Right lung (tissue), 10 donors: ENCODE measurements around the gene NOTCH3. TPM values are rescaled to one million over a fixed set of nuclear protein-coding genes. Genes with fewer than 3 reads are reported as not detected.

Experiments used
- DNase-seq, 2 donors: peaks; one replicate each; pipeline ENCODE4 v3.0.0-alpha.2; 2013
- long read RNA-seq, 8 donors: transcript quantifications; one replicate each; lab custom pipeline, GENCODE V29; 2026
- polyA plus RNA-seq, 5 donors: library from polyadenylated mRNA; unstranded; fragments of 120-200 nt; gene quantifications; one replicate each; pipeline versions ENCODE4 v1.2.1 to v1.2.3, GENCODE V29; 2013; ENCODE audit warnings: inconsistent platforms in 1 of 5, low replicate concordance in 1 of 5; ENCODE audit not compliant: insufficient read length in 5 of 5, insufficient read depth in 1 of 5

Gene NOTCH3
- polyA plus RNA-seq, result 100 to 1,000 TPM in 2 of 5 donors, 10 to 100 TPM in 3; 70.8 to 127 (median 92.1) TPM
- long read RNA-seq, donor 1, full-length matches to known transcripts, result 2 of 8 reads
- long read RNA-seq, donor 1, partial matches to known transcripts, result 6 of 8 reads
- long read RNA-seq, donor 1, other reads (novel, unspliced or antisense), result 0 of 8 reads
- long read RNA-seq, donor 2, full-length matches to known transcripts, result 4 of 4 reads
- long read RNA-seq, donor 2, partial matches to known transcripts, result 0 of 4 reads
- long read RNA-seq, donor 2, other reads (novel, unspliced or antisense), result 0 of 4 reads
- long read RNA-seq, donor 3, result 0 reads
- long read RNA-seq, donor 4, partial matches to known transcripts, result 6 of 6 reads
- long read RNA-seq, donor 4, other reads (novel, unspliced or antisense), result 0 of 6 reads
- long read RNA-seq, donor 5, full-length matches to known transcripts, result 2 of 14 reads
- long read RNA-seq, donor 5, partial matches to known transcripts, result 12 of 14 reads
- long read RNA-seq, donor 5, other reads (novel, unspliced or antisense), result 0 of 14 reads
- long read RNA-seq, donor 6, full-length matches to known transcripts, result 2 of 24 reads
- long read RNA-seq, donor 6, partial matches to known transcripts, result 22 of 24 reads
- long read RNA-seq, donor 6, other reads (novel, unspliced or antisense), result 0 of 24 reads
- long read RNA-seq, donor 7, full-length matches to known transcripts, result 4 of 53 reads
- long read RNA-seq, donor 7, partial matches to known transcripts, result 49 of 53 reads
- long read RNA-seq, donor 7, other reads (novel, unspliced or antisense), result 0 of 53 reads
- long read RNA-seq, donor 8, partial matches to known transcripts, result 0 of 1 reads
- long read RNA-seq, donor 8, other reads (novel, unspliced or antisense), result 0 of 1 reads

- no peak for DNase-seq
These were observed at the start of gene NOTCH3 for GRCh38 chr19:15200553-15201364. Gene NOTCH3, minus strand, starts transcription at chr19:15200995. Its CDS starts 90 bp downstream, at chr19:15200905.

GRCh38 chr19:15250640-15250993 lies 49.8 kb upstream of the NOTCH3 start:
- no peak for DNase-seq

GRCh38 chr19:15249972-15250639 lies 49.3 kb upstream of the NOTCH3 start:
- peak in 1 of 2 donors; percentile 45 for DNase-seq

- DNase-seq, result no peak
These were observed 48.7 kb upstream of the NOTCH3 start for GRCh38 chr19:15249528-15249874.

- DNase-seq, result peak in 1 of 2 donors; percentile 63
These were observed 48.1 kb upstream of the NOTCH3 start for GRCh38 chr19:15248648-15249527.

DNA sequence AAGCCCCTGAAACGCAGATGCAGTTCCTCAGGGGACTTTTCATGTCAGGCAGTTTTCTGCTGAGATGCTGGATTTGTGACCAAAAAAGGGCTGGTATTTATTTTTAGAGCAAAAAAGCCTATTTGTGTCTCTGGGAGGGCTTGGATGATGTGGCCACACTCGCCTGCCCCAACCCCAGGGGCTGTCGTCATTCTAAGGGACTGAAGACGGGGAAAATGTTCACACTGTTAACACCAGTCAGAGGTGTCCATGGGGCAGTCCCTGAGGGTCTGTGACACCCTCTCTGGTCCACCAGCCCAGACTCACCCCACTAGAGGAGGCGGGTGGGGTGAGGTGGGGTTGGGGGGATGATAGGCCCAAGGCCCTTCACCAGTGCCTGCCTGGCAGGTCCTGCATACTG lies 47.3 kb upstream of the NOTCH3 start:
- DNase-seq, result no peak

DNA sequence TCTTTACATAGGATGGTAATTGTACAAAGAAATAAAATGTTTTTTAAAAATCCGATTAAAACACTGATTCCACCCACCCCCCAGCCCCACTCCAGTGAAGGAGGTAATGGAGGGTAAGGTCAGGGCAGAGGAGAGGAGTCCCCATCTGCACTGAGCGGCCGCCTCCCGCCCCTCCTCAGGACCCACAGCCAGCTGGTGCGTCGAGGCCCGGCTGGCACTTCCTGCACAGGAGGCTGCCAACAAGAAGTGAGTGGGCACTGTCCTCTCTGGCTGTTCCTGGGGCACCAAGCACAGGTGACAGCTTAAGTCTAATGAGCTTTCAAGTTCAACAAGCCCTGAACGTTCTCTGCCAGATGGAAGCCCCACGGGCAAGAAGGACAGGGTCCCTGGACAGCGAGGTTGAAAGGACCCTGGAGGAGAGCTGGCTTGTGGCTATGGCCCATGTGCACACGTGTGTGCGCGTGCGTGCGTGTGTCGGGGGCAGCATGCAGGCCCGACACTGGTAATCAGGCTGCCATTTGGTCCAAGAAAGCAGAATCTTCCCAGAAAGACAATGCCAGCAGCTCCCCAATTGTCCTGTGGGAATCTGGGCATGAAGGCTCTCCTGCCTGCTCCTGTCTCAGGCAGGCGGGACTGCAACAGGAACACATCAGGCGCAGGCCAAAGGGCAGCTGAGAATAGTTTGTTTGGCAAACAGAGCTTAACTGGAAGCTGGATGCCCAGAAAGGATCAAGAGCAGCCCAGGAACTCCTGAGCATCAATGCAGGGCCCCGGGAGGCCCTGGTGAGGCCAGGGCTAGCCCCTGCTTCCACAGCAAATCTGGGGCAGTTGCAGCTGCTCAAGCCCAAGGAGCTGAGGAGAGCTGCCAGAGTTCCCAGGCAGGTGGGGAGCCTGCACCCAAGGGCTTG lies 46.6 kb upstream of the NOTCH3 start:
- DNase-seq, result no peak

- DNase-seq, result no peak
These were observed 45.3 kb upstream of the NOTCH3 start for GRCh38 chr19:15246198-15246481.

- DNase-seq, result no peak
These were observed 44.8 kb upstream of the NOTCH3 start for GRCh38 chr19:15245370-15246197.

- DNase-seq, result no peak
These were observed 44.0 kb upstream of the NOTCH3 start for GRCh38 chr19:15244808-15245207.

GRCh38 chr19:15244106-15244803 lies 43.5 kb upstream of the NOTCH3 start:
- no peak for DNase-seq

DNA sequence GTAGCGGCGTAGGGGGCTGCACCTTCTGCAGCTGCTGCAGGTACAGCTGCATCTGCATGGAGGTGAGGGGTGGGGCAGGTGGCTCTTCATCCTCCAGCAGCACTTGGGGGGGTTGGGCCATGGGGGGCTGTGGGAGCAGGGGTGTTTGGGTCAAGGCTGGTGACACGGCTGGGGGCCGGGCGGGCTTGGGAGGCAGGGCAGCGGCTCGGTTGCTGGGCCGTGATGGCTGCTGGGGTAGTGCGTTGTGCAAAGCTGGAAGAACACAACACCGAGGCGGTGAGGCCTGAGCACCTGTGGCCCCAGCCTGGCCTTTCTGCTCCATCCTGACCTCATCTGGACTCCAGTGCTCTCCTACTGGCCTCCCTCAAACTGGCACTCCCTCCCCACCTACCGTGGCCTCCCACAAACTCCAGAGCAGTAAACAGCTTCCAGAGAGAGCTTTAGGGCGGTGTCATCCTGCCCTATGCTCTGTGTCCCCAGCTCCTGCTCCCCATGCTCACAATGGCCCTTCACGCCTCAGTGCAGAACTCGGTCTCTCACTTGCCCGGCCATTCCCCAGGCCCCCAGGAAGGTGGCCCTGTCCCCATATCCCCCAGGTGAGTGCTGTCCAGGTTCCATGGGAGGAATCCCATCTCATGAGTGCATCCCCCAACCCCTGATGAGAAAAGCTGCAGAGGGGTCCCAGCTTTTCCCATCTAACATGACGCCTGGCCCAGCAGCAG lies 42.6 kb upstream of the NOTCH3 start:
- DNase-seq, result no peak

- no peak for DNase-seq
These were observed 40.6 kb upstream of the NOTCH3 start for GRCh38 chr19:15241259-15241910.

DNA sequence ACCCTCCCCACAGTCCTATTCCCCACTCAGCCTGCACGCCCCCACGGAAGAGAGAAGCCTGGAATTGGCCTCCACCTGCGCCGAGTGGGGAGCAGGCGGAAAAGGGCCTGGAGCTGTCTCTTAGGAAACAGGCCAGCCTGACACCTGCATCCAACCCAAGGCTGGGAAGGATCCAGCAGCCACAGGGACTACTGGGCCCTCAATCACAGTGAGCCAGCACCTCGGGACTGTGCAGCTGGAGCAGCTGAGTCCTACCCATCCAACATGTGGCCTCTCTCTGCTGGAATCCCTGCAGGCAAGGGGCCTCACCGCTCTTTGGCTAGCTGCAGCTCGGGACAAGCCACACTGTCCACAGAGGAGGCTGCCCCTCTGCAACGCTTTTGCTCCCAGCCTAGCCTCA lies 39.7 kb upstream of the NOTCH3 start:
- DNase-seq, result no peak

DNA sequence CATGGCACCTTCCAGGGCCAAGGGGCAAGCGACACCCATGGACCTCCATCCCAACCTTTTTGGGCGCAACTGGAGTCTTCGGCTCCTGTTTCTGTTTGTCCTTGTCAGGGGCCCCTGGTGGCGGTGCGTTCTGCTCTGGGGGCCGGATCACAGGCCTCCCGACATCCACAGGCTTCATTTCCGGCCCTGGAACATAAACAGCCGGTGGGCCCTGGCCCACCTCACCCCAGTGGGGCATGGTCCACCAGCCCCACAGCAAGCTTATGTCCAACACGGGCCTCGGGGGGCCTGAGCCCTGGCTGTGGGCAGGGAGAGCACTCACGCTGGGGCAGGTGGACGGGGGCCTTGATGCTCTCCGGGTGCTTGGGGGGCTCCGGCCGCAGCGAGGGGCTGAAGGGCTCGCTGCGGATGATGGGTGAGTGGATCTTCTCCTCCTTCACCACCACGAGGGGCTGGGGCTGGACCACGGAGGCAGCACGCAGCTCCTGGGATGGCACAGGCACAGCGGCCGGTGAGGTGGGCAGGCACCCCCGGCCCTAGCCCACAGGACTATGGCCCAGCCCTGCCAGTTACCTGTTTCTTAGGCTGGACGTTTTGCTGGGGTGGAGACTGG lies 38.6 kb upstream of the NOTCH3 start:
- DNase-seq, result no peak

DNA sequence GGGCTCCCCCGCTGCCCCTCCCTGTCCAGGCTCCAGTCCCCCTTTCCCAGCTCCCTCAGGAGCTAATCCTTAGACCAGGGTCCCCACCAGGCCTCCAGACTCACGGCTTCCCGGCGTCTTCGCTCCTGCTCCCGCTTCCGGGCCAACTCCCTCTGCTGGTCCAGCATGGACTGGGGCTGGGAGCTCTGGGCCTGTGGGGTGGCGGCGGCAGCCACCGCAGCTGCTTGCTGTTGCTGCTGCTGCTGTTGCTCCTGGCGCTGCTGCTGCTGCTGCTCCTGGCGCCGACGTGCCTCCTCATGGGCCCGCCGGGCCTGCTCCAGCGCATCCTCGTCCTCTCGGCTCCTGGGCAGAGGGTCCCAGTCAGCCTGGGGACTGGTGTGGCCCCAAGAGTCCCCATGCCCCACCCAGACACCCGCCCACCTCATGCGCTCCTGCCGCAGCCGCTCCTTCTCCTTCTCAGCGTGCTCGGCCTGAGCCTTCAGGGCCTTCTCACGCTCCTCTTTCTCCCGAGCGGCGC lies 37.9 kb upstream of the NOTCH3 start:
- DNase-seq, result no peak
